Measurements from ENCODE around the gene SCUBE1.

DNA sequence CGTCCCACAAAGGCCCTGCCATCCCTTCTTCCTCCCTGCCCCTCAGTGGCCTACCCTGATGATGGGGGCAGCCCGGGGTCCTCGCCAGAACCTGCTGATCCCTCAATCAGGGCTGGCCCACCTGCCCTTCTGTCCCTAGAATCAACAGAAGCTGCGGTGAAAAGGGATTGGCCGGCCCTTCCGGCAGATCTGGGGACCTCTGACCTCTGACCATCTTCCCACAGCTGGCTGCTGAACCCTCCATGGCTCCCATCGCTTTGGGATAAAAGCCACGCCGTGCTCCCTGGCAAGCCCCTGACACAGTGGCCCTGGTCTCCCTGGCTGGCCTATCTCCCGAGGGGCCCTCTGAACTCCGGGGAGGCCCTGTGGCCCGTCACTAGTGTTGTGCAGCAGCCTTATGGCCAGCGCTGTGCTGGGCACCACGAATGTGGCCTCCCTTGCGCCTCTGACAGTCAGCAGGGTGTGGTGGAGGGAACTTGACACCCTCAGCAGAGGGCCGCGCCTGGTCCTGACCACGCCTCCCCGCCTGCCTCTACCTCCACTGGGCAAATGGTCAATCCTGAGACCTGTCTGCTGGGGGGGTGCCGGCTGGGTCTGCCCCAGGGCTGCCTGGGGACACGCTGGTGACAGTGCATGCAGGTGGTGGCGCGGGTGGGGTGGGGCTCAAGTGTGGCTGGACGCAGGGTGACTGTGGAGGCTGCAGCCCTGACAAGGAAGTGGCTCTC lies 98.2 kb downstream of the SCUBE1 start:
- TF ChIP-seq, protein P1, sequence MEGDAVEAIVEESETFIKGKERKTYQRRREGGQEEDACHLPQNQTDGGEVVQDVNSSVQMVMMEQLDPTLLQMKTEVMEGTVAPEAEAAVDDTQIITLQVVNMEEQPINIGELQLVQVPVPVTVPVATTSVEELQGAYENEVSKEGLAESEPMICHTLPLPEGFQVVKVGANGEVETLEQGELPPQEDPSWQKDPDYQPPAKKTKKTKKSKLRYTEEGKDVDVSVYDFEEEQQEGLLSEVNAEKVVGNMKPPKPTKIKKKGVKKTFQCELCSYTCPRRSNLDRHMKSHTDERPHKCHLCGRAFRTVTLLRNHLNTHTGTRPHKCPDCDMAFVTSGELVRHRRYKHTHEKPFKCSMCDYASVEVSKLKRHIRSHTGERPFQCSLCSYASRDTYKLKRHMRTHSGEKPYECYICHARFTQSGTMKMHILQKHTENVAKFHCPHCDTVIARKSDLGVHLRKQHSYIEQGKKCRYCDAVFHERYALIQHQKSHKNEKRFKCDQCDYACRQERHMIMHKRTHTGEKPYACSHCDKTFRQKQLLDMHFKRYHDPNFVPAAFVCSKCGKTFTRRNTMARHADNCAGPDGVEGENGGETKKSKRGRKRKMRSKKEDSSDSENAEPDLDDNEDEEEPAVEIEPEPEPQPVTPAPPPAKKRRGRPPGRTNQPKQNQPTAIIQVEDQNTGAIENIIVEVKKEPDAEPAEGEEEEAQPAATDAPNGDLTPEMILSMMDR (conservative IDR thresholded peaks at IDR 0.05; ENCODE audit: low read length) = no peak
- TF ChIP-seq EZH2phosphoT487 (IDR thresholded peaks at IDR 0.05; ENCODE audit: borderline replicate concordance) = no peak

Data from Loucy (cell line).